Neutrophil (primary cell): Measurements from ENCODE around the gene ITPK1.

Experiments
- H3K27ac ChIP-seq: fragments of 200-600 bp; sonication (generic); 2 replicates; pipeline ENCODE4 v1.5.1; 2016; ENCODE audit warnings: mild to moderate bottlenecking, moderate library complexity
- H3K27me3 ChIP-seq: fragments of 200-600 bp; sonication (generic); 2 replicates; pipeline ENCODE4 v1.6.0; 2016; ENCODE audit warnings: mild to moderate bottlenecking
- H3K36me3 ChIP-seq: fragments of 200-600 bp; sonication (generic); 2 replicates; pipeline ENCODE4 v1.5.1; 2017
- H3K4me1 ChIP-seq, 2 experiments: fragments of 200-600 bp in 1 of 2; sonication (generic) in 1 of 2; 1 replicate in 1 of 2; 2 replicates in 1 of 2; pipeline versions ENCODE4 v1.5.1 to v1.6.1; 2013 to 2016; ENCODE audit warnings: low read depth in 1 of 2, low read length in 1 of 2, mild to moderate bottlenecking in 1 of 2, moderate library complexity in 1 of 2; ENCODE audit not compliant: control insufficient read depth in 1 of 2, insufficient read depth in 1 of 2
- H3K4me3 ChIP-seq, 2 experiments: fragments of 200-600 bp in 1 of 2; sonication (generic) in 1 of 2; 1 replicate in 1 of 2; 2 replicates in 1 of 2; pipeline ENCODE4 v1.5.1; 2013 to 2016; ENCODE audit warnings: low read depth in 1 of 2, low read length in 1 of 2, mild to moderate bottlenecking in 1 of 2, moderate library complexity in 1 of 2
- H3K9me3 ChIP-seq: fragments of 200-600 bp; sonication (generic); 2 replicates; pipeline ENCODE4 v1.5.1; 2016
- TF ChIP-seq, protein P1 (sequence below): fragments of 200-600 bp; sonication (generic); IDR thresholded peaks from 2 replicates; pipeline ENCODE4 v1.5.1; 2016; ENCODE audit warnings: antibody characterized with exemption

The ITPK1 gene

DNA sequence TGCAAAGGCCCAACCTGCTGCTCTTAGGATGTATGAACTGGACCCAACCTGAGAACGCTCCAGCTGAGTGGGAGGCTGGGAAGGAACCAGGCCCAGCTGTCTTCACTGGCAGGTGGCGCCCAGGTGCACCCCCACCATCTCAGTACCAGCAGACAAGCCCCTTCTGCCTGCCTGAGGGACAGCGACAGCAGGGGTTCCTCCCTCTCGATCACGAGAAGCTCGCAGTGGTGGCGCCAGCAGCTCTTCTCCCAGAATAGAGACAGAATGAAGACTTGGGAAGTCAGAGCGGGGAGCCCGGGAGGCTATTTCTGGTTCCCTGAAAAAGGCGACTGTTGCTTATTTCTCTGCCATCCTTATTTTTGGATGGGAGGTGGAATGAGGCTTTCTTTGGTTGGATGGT, 146.3 kb downstream of the ITPK1 start:
- Histone ChIP-seq H3K9me3 (no peaks in the 10 kb centered on the region), H3K36me3 (peaks cover 12% of the 10 kb centered on the region), H3K4me1 (no peaks in the 10 kb centered on the region), H3K4me3 (no peak overlapping the region), H3K27ac (no peak overlapping the region), H3K27me3 (no peaks in the 10 kb centered on the region)
- TF ChIP-seq, protein P1, sequence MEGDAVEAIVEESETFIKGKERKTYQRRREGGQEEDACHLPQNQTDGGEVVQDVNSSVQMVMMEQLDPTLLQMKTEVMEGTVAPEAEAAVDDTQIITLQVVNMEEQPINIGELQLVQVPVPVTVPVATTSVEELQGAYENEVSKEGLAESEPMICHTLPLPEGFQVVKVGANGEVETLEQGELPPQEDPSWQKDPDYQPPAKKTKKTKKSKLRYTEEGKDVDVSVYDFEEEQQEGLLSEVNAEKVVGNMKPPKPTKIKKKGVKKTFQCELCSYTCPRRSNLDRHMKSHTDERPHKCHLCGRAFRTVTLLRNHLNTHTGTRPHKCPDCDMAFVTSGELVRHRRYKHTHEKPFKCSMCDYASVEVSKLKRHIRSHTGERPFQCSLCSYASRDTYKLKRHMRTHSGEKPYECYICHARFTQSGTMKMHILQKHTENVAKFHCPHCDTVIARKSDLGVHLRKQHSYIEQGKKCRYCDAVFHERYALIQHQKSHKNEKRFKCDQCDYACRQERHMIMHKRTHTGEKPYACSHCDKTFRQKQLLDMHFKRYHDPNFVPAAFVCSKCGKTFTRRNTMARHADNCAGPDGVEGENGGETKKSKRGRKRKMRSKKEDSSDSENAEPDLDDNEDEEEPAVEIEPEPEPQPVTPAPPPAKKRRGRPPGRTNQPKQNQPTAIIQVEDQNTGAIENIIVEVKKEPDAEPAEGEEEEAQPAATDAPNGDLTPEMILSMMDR: no peak

DNA sequence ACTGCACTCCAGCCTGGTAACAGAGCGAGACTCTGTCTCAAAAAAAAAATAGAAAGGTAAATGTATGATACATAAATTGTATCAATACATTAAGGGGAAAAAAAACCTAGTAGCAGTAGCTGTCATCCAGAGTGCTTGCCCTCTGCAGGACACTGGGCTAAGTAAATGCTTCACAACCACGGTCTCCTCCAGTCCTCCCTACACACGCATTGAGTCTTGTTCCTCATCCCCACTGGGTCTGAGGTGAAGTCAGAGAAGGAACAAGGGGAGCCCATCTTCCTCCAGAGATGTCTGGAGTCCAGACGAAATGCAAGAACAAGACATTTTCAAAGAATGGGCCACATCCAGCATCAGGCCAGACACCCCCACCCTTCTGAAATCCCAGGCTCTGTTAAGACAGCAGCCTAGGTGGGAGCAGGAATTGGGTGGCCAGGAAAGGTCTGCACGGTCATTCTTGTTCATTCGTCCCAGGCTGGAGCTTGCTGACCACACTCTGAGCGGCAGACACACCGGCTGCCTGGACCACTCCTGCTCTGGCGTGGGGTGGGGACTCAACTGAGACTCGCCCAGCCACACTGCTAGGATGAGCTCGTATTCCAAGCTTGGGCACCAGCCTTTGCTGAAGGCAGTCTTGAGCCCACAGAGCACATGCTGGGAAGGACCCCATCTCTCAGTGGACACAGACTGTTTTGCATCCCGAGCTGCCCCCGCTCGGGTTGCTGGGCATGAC, 147.3 kb downstream of the ITPK1 start:
- TF ChIP-seq, protein P1: no peak
- Histone ChIP-seq H3K27ac (no peak overlapping the region), H3K27me3 (no peaks in the 10 kb centered on the region), H3K4me1 (no peaks in the 10 kb centered on the region), H3K4me3 (no peak overlapping the region), H3K9me3 (no peaks in the 10 kb centered on the region), H3K36me3 (peaks cover 12% of the 10 kb centered on the region)

GRCh38 chr14:92967346-92967926, 148.3 kb downstream of the ITPK1 start:
- H3K36me3 ChIP-seq: peaks cover 10% of the 10 kb centered on the region
- no peaks in the 10 kb centered on the region for H3K27me3 ChIP-seq
- H3K9me3 ChIP-seq: no peaks in the 10 kb centered on the region
- H3K27ac ChIP-seq: no peak overlapping the region
- TF ChIP-seq, protein P1: no peak
- no peaks in the 10 kb centered on the region for H3K4me1 ChIP-seq
- H3K4me3 ChIP-seq: no peak overlapping the region

DNA sequence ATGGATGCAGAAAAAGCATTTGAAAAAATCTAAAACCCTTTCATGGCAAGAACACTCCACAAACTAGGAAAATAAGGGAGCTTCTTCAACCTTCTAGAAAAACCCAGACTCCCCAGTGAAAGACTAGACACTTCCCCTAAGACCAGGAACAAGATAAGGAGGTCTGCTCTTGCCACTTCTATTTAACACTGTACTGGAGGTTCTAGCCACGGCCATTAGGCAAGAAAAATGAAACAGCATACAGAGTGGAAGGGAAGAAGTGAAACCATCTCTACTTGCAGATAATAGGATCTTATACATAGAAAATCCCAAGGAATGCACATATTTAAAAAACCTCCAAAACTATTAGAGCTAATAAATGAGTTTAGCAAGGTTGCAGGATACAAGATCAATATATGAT, 150.4 kb downstream of the ITPK1 start:
- Histone ChIP-seq H3K27me3 (no peaks in the 10 kb centered on the region), H3K27ac (no peak overlapping the region), H3K9me3 (no peaks in the 10 kb centered on the region), H3K36me3 (peaks cover 26% of the 10 kb centered on the region), H3K4me1 (no peaks in the 10 kb centered on the region), H3K4me3 (no peak overlapping the region)
- TF ChIP-seq, protein P1: no peak

- H3K27ac ChIP-seq: no peak overlapping the region
- TF ChIP-seq, protein P1: no peak
- no peaks in the 10 kb centered on the region for H3K9me3 ChIP-seq
- no peaks in the 10 kb centered on the region for H3K27me3 ChIP-seq
- no peaks in the 10 kb centered on the region for H3K4me1 ChIP-seq
- no peak overlapping the region for H3K4me3 ChIP-seq
- peaks cover 35% of the 10 kb centered on the region for H3K36me3 ChIP-seq
These were observed 151.3 kb downstream of the ITPK1 start for GRCh38 chr14:92964124-92965109.
